ENCODE measurements around the gene CBARP.

DNA sequence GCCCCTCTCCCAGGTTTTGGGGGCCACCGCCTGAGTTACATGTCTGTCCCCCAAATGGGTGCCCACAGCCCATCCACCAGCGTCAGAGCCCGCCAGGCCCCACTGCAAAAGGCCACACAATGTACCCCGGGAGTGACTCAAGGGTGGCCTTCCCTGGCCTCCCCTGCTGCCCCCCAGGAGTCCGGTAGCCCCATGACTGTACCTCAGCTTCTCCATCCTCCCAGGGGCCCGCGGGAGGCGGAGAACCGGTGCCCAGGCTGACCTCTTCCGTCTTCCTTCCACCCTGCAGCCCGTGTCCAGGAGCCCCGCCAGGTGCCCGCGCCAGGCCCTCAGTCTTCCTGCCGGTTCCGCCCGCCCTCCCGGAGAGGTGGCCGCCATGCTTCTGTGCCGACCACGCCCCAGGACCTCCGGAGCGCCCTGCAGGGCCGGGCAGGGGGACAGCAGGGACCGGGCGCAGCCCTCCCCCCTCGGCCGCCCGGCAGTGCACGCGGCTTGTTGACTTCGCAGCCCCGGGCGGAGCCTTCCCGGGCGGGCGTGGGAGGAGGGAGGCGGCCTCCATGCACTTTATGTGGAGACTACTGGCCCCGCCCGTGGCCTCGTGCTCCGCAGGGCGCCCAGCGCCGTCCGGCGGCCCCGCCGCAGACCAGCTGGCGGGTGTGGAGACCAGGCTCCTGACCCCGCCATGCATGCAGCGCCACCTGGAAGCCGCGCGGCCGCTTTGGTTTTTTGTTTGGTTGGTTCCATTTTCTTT is 10.3 kb downstream of the CBARP start:
- no peak for TF ChIP-seq SP1 (CRISPR knock-in tag; conservative IDR thresholded peaks at IDR 0.05)
- TF ChIP-seq, protein P1, sequence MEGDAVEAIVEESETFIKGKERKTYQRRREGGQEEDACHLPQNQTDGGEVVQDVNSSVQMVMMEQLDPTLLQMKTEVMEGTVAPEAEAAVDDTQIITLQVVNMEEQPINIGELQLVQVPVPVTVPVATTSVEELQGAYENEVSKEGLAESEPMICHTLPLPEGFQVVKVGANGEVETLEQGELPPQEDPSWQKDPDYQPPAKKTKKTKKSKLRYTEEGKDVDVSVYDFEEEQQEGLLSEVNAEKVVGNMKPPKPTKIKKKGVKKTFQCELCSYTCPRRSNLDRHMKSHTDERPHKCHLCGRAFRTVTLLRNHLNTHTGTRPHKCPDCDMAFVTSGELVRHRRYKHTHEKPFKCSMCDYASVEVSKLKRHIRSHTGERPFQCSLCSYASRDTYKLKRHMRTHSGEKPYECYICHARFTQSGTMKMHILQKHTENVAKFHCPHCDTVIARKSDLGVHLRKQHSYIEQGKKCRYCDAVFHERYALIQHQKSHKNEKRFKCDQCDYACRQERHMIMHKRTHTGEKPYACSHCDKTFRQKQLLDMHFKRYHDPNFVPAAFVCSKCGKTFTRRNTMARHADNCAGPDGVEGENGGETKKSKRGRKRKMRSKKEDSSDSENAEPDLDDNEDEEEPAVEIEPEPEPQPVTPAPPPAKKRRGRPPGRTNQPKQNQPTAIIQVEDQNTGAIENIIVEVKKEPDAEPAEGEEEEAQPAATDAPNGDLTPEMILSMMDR (IDR thresholded peaks at IDR 0.05): no peak
- TF ChIP-seq SOX15 (CRISPR knock-in tag; IDR thresholded peaks at IDR 0.05): no peak
- TF ChIP-seq, protein P2, sequence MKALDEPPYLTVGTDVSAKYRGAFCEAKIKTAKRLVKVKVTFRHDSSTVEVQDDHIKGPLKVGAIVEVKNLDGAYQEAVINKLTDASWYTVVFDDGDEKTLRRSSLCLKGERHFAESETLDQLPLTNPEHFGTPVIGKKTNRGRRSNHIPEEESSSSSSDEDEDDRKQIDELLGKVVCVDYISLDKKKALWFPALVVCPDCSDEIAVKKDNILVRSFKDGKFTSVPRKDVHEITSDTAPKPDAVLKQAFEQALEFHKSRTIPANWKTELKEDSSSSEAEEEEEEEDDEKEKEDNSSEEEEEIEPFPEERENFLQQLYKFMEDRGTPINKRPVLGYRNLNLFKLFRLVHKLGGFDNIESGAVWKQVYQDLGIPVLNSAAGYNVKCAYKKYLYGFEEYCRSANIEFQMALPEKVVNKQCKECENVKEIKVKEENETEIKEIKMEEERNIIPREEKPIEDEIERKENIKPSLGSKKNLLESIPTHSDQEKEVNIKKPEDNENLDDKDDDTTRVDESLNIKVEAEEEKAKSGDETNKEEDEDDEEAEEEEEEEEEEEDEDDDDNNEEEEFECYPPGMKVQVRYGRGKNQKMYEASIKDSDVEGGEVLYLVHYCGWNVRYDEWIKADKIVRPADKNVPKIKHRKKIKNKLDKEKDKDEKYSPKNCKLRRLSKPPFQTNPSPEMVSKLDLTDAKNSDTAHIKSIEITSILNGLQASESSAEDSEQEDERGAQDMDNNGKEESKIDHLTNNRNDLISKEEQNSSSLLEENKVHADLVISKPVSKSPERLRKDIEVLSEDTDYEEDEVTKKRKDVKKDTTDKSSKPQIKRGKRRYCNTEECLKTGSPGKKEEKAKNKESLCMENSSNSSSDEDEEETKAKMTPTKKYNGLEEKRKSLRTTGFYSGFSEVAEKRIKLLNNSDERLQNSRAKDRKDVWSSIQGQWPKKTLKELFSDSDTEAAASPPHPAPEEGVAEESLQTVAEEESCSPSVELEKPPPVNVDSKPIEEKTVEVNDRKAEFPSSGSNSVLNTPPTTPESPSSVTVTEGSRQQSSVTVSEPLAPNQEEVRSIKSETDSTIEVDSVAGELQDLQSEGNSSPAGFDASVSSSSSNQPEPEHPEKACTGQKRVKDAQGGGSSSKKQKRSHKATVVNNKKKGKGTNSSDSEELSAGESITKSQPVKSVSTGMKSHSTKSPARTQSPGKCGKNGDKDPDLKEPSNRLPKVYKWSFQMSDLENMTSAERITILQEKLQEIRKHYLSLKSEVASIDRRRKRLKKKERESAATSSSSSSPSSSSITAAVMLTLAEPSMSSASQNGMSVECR (CRISPR knock-in tag; IDR thresholded peaks at IDR 0.05; ENCODE audit: borderline replicate concordance): no peak
- no peak for TF ChIP-seq ETV6 (CRISPR knock-in tag; IDR thresholded peaks at IDR 0.05)
